Activated CD8-positive, alpha-beta memory T cell treated with anti-CD3 and anti-CD28 coated beads, Interleukin-2, amount 50 U/mL, for 1 hour (primary cell): ENCODE measurements around the gene REEP5.
A peak's percentile ranks its signal among the peaks of the same experiment; 100 is the strongest.
"Not testable (repeated sequence)": the region's sequence is repeated elsewhere in the genome, so short reads cannot be mapped to it uniquely, and the experiment has no call there.

Experiments used
- DNase-seq: peaks from one replicate; pipeline ENCODE4 v3.0.0-alpha.2; 2020; ENCODE audit errors: extremely low read depth

The REEP5 gene

GRCh38 chr5:112886975-112887374, 35.1 kb downstream of the REEP5 start:
- no peak for DNase-seq

- DNase-seq, result no peak
These were observed 37.0 kb downstream of the REEP5 start for GRCh38 chr5:112885001-112885400.

GRCh38 chr5:112883192-112883591, 38.8 kb downstream of the REEP5 start:
- DNase-seq, result no peak

GRCh38 chr5:112880219-112880964, 41.6 kb downstream of the REEP5 start:
- no peak for DNase-seq

- peak; percentile 20 for DNase-seq
These were observed 43.3 kb downstream of the REEP5 start for GRCh38 chr5:112878760-112879159.

- no peak for DNase-seq
These were observed 43.9 kb downstream of the REEP5 start for GRCh38 chr5:112878101-112878500.

- DNase-seq, result no peak
These were observed 45.7 kb downstream of the REEP5 start for GRCh38 chr5:112876362-112876761.

GRCh38 chr5:112870966-112871365, 51.1 kb downstream of the REEP5 start:
- no peak for DNase-seq

- no peak for DNase-seq
These were observed 52.1 kb downstream of the REEP5 start for GRCh38 chr5:112869948-112870347.

- no peak for DNase-seq
These were observed 54.6 kb downstream of the REEP5 start for GRCh38 chr5:112867411-112867810.

GRCh38 chr5:112866739-112867138, 55.3 kb downstream of the REEP5 start:
- no peak for DNase-seq

GRCh38 chr5:112865128-112865527, 56.9 kb downstream of the REEP5 start:
- no peak for DNase-seq

GRCh38 chr5:112863549-112863948, 58.5 kb downstream of the REEP5 start:
- no peak for DNase-seq

- no peak for DNase-seq
These were observed 59.9 kb downstream of the REEP5 start for GRCh38 chr5:112862085-112862484.

- DNase-seq, result no peak
These were observed 60.4 kb downstream of the REEP5 start for GRCh38 chr5:112861638-112861985.

GRCh38 chr5:112860929-112861637, 60.9 kb downstream of the REEP5 start, which contains the start of gene SRP19:
TSS of gene SRP19 (plus strand) at chr5:112861287. CDS start at chr5:112861377, 90 bp downstream.
- DNase-seq, result peak; percentile 75

GRCh38 chr5:112860571-112860928, 61.5 kb downstream of the REEP5 start:
- DNase-seq, result not testable (repeated sequence)

- no peak for DNase-seq
These were observed 64.2 kb downstream of the REEP5 start for GRCh38 chr5:112857866-112858265.

GRCh38 chr5:112854651-112855050, 67.4 kb downstream of the REEP5 start:
- no peak for DNase-seq

GRCh38 chr5:112849912-112850311, 72.1 kb downstream of the REEP5 start:
- no peak for DNase-seq

GRCh38 chr5:112848116-112848811, 73.8 kb downstream of the REEP5 start:
- DNase-seq, result no peak

GRCh38 chr5:112847306-112847705, 74.7 kb downstream of the REEP5 start:
- DNase-seq, result no peak

- no peak for DNase-seq
These were observed 75.5 kb downstream of the REEP5 start for GRCh38 chr5:112846556-112846955.
